Activated CD4-positive, alpha-beta T cell treated with anti-CD3 and anti-CD28 coated beads, Interleukin-2, amount 10 ng/mL, durations not matched to agents 7 days and 5 days (primary cell): ENCODE results near the gene KEL. TPM values are rescaled to one million over a fixed set of nuclear protein-coding genes. Genes with fewer than 3 reads are reported as not detected.

ENCODE experiments used
- CTCF ChIA-PET: fragments of 350-600 bp; sonication (Branson Sonifier 250); formaldehyde crosslinking; loops from one replicate; lab custom pipeline; 2021; ENCODE audit warnings: antibody characterized with exemption; lab: Charles Lee
- POLR2A ChIA-PET: fragments of 350-600 bp; sonication (Branson Sonifier 250); formaldehyde crosslinking; loops from one replicate; lab custom pipeline; 2021; ENCODE audit warnings: antibody characterized with exemption; lab: Charles Lee
- DNase-seq: peaks from one replicate; pipeline ENCODE4 v3.0.0-alpha.2; 2020
- H3K27ac Mint-ChIP-seq: one replicate; pipeline ENCODE4 v1.8.0; 2021; ENCODE audit warnings: mild to moderate bottlenecking, moderate library complexity, mixed read lengths
- H3K27me3 Mint-ChIP-seq: one replicate; pipeline ENCODE4 v1.8.0; 2021; ENCODE audit warnings: mixed read lengths
- H3K36me3 Mint-ChIP-seq: one replicate; pipeline ENCODE4 v1.8.0; 2021; ENCODE audit warnings: low read depth, mixed read lengths
- H3K4me1 Mint-ChIP-seq: one replicate; pipeline ENCODE4 v1.8.0; 2021; ENCODE audit warnings: mixed read lengths
- H3K4me3 Mint-ChIP-seq: one replicate; pipeline ENCODE4 v1.8.0; 2021; ENCODE audit warnings: mild to moderate bottlenecking, moderate library complexity, mixed read lengths
- H3K9me3 Mint-ChIP-seq: one replicate; pipeline ENCODE4 v1.8.0; 2021; ENCODE audit warnings: mixed read lengths
- total RNA-seq, 2 experiments: library from RNA; stranded (reverse); gene quantifications; one replicate each; pipeline ENCODE4 v1.2.3, GENCODE V29; 2021

The KEL gene
- total RNA-seq, 2 experiments from 2014 or later: 0.12 to 0.15 TPM

DNA sequence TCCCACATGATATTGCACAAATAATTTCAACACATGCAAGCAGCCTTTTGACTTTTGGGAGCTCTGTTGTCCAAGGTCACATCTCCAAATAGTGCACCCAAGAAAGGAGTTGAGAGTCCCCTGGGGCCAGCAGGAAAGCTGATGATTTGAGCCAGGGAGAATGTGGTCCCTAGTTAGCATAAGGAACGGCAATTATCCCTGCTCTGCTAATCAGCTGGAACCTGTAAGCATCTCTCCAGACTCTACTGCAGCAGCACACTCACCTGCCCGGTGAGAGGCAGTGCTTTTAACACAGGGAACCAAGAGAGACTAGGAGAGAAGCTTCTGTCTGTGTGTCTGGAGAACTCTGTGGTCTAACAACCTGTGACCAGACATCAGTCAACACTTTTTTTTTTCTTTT is 45.7 kb downstream of the KEL start:
- Mint-ChIP-seq H3K36me3 (no peaks in the 10 kb centered on the region), H3K4me1 (no peaks in the 10 kb centered on the region), H3K27ac (no peak overlapping the region), H3K4me3 (no peak overlapping the region), H3K27me3 (peaks cover 13% of the 10 kb centered on the region), H3K9me3 (no peaks in the 10 kb centered on the region)
- DNase-seq: no peak
- ChIA-PET POLR2A (no interaction called here), CTCF (interaction anchor here (0.7 to 1.1 kb wide), 2 partner anchors 11 to 18 kb away, joined by 3 read pairs; no protein-coding TSS in a partner anchor)

DNA sequence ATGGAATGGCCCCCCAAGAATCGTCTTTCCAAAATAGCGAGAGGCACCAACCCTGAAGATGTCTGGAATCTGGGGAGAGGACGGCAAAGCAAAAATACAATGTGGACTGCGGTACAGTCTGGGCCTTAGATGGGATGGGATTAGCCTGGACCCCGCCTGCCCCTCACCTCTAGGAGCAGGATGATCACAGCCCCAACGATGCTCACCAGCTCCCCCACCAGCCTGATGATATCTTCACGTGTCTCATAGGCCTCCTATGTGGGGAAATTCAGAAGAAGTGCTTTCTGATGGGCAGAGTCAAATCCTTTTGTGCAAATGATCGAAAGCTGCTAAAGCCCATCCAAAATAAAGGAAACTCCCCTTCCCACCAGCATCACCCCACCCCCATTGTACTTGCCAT is 46.8 kb downstream of the KEL start:
- H3K9me3 Mint-ChIP-seq: no peaks in the 10 kb centered on the region
- peaks cover 19% of the 10 kb centered on the region for H3K27me3 Mint-ChIP-seq
- DNase-seq: no peak
- H3K27ac Mint-ChIP-seq: no peak overlapping the region
- no peak overlapping the region for H3K4me3 Mint-ChIP-seq
- CTCF ChIA-PET: no interaction called here
- POLR2A ChIA-PET: no interaction called here
- no peaks in the 10 kb centered on the region for H3K36me3 Mint-ChIP-seq
- no peaks in the 10 kb centered on the region for H3K4me1 Mint-ChIP-seq

DNA sequence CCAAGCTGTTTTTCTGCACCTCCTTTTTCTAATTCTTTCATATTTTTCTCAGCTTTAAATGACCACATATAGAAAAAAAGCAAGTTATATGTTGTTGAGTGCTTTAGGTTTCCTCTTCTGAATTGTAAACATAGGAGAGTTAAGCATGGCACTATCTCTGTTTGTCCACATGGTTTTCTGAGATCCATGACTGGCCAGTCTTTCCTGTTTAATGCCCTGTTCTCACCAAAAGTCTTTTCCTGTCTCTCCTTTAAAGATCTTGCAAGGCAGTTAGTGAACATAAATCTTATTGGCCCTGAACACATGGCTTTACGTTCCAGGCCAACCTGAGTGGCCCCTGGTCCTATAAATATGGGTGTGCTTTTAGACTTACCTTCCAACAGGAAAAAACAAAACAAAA is 48.0 kb downstream of the KEL start:
- POLR2A ChIA-PET: no interaction called here
- peaks cover 20% of the 10 kb centered on the region for H3K27me3 Mint-ChIP-seq
- no peaks in the 10 kb centered on the region for H3K4me1 Mint-ChIP-seq
- no peak overlapping the region for H3K27ac Mint-ChIP-seq
- H3K4me3 Mint-ChIP-seq: no peak overlapping the region
- H3K9me3 Mint-ChIP-seq: no peaks in the 10 kb centered on the region
- H3K36me3 Mint-ChIP-seq: no peaks in the 10 kb centered on the region
- no peak for DNase-seq
- CTCF ChIA-PET: interaction anchor here (0.7 kb wide), 1 partner anchor 1925 kb away, joined by 3 read pairs; no protein-coding TSS in a partner anchor

DNA sequence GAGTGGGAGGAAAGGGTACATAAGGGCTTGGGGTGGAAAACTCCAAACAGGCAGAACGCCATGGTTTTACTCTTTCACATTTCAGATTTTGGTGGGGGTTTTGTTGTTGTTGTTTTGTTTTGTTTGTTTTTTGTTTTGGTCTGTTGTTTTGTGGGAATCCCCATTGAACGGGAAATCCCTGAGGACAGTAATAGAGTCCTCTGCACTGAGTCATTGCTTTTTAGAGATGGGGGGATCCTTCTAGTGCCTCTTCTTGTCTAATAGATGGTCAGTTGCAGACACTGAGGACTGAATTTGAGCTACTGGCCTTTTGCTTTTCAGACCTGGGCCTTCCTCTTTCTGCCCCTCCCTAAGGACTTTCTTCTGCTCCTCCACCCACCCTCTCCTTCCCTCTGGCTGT is 48.6 kb downstream of the KEL start:
- H3K27me3 Mint-ChIP-seq: peaks cover 20% of the 10 kb centered on the region
- H3K27ac Mint-ChIP-seq: no peak overlapping the region
- no peaks in the 10 kb centered on the region for H3K9me3 Mint-ChIP-seq
- no peaks in the 10 kb centered on the region for H3K4me1 Mint-ChIP-seq
- ChIA-PET POLR2A (no interaction called here), CTCF (no interaction called here)
- no peaks in the 10 kb centered on the region for H3K36me3 Mint-ChIP-seq
- DNase-seq: no peak
- no peak overlapping the region for H3K4me3 Mint-ChIP-seq

DNA sequence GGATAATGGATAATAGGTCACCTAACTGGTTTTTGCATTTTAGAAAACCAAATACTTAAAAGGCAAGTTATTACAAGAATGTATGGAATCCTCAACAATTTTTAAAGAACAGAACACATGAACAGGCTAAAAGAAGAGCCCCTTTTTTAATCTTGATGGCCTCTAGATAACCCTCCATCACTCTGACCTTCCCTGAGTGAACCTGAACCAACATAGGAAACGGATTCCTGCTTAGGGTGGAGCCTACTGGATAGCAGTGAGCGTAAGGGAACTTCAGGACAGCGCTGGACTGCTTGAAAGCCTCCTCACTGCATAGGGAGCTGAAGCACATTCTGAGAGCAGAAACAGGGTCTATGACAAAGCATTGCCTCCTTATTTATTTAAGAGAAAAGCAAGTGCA is 49.1 kb downstream of the KEL start:
- H3K27me3 Mint-ChIP-seq: peaks cover 16% of the 10 kb centered on the region
- H3K4me3 Mint-ChIP-seq: no peak overlapping the region
- ChIA-PET POLR2A (no interaction called here), CTCF (no interaction called here)
- H3K27ac Mint-ChIP-seq: no peak overlapping the region
- H3K9me3 Mint-ChIP-seq: no peaks in the 10 kb centered on the region
- no peaks in the 10 kb centered on the region for H3K36me3 Mint-ChIP-seq
- no peaks in the 10 kb centered on the region for H3K4me1 Mint-ChIP-seq
- no peak for DNase-seq

DNA sequence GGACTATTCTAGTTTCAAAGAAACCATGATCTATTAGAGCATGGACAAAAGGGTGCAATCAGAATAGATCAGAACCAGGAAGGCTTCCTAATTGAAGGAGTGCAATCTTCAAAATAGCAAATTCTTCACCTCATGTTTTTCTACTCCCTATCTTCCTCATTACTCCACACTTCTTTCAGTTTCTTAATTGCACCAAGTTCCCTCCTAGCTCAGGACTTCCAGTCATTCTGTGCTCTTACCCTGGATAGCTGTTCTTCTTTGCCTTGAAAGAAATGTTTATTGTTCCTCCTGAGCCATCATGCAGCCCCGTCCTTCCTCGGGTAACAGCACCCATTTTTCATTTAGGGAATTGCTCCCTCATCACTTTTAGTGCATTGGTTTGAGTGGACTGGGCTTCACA is 51.7 kb downstream of the KEL start:
- no peak for DNase-seq
- ChIA-PET POLR2A (no interaction called here), CTCF (no interaction called here)
- Mint-ChIP-seq H3K27ac (no peak overlapping the region), H3K9me3 (no peaks in the 10 kb centered on the region), H3K27me3 (peaks cover 12% of the 10 kb centered on the region), H3K4me1 (no peaks in the 10 kb centered on the region), H3K4me3 (no peak overlapping the region), H3K36me3 (no peaks in the 10 kb centered on the region)

DNA sequence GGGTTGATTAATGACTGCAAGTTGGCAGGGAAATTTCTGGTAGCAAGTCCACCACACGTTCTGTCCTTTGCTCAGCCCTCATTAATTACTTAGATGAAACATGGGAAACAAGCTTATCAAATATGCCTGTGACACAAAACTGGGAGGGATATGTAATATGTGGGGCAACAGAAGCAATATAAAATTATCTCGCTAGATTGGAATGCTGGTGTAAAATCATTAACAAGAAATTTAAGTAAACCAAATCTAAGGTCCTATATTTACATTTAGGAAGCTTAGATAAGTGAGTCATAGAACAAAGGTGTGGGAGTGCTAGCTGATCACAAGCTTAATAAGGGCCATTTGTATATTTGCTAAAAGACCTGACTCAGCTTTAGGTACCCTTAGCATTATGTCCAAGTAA is 52.1 kb downstream of the KEL start:
- ChIA-PET CTCF (no interaction called here), POLR2A (no interaction called here)
- no peak for DNase-seq
- H3K4me3 Mint-ChIP-seq: no peak overlapping the region
- H3K4me1 Mint-ChIP-seq: no peaks in the 10 kb centered on the region
- no peaks in the 10 kb centered on the region for H3K9me3 Mint-ChIP-seq
- no peaks in the 10 kb centered on the region for H3K36me3 Mint-ChIP-seq
- no peak overlapping the region for H3K27ac Mint-ChIP-seq
- peaks cover 12% of the 10 kb centered on the region for H3K27me3 Mint-ChIP-seq

DNA sequence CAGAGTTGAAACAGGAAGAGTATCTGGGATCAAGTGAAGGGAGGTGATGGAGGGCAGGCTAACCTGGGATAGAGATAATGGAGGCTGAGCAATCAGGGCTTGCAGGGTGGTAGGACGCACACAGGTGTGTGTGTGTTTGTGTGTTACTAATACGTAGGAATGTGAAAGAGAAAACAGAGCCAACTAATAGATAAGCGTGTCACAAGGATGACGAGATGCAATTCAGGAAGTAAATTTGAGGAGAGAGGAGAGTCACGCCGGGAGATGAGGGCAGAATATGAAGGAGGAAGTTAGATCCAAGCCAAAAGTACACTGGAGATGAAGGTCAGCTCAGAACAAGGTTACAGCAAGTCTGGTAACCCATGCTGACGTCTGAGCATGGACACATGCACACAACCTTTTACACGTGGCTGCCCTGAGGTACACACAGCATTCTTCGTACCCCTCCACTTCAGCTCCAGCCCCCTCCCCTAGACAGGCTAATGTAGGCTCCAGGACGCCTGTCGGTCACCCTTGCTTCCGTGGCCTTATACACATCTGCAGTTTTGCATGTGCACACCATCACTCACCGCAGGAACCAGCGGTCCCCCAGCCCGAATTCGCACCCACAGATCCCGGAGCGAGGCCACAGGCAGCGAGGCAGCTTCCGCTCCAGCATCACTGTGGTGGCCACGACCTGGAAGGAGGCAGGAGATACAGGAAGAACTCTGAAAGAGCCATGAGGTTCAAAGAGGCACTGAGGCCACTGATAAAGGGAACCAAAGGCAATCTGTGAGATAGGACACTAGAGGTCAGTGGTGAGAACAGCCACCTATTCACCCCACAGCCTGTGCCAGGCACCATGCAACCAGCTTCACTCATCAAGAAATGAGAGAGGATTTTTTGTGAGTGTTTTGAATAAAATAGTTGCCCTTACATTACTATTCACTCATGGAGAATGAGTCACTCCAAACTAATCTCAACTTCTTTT is 53.0 kb downstream of the KEL start:
- POLR2A ChIA-PET: no interaction called here
- CTCF ChIA-PET: no interaction called here
- Mint-ChIP-seq H3K4me3 (no peak overlapping the region), H3K4me1 (no peaks in the 10 kb centered on the region), H3K9me3 (no peaks in the 10 kb centered on the region), H3K27ac (no peak overlapping the region), H3K36me3 (no peaks in the 10 kb centered on the region), H3K27me3 (peaks cover 12% of the 10 kb centered on the region)
- DNase-seq: no peak

DNA sequence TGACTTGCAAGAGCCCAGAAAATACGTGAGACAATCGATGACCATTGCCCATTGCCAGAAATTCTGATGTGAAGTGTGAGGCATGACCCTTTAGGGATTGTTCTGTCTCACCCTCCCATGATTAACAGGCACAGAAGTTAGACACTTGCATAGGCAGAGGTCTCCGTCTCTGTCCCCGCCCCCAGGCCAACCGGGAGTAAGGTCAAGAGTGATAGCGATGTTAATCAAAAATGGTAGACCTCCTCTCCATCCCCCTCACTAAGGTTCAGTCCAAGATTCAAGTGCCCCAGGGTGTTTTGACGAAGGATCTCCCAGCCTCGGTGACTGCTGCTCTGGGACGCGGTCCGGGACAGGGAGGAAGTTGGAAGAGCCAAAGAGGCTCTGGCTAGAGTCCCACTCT is 53.9 kb downstream of the KEL start:
- H3K9me3 Mint-ChIP-seq: no peaks in the 10 kb centered on the region
- DNase-seq: no peak
- peaks cover 10% of the 10 kb centered on the region for H3K27me3 Mint-ChIP-seq
- ChIA-PET POLR2A (no interaction called here), CTCF (no interaction called here)
- no peak overlapping the region for H3K27ac Mint-ChIP-seq
- H3K4me1 Mint-ChIP-seq: no peaks in the 10 kb centered on the region
- H3K4me3 Mint-ChIP-seq: no peak overlapping the region
- no peaks in the 10 kb centered on the region for H3K36me3 Mint-ChIP-seq

DNA sequence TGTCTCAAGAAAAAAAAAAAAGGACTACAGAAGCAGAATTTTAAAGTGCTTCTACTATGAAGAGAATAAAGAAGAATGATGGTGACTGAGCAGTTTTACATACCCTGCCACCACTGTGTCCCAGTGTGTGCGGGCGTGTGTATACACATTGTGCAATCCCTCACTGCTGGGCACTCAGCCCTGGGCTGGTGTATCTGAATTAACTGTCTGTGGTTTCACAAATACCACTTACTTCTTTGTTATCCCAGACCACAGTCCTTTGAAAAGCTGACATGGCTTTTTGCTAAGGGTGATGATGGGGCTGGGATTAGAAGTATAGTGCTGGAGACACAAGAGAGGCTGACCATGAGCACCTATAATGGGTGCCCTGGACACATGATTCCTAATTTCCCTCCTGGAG is 55.5 kb downstream of the KEL start:
- CTCF ChIA-PET: no interaction called here
- Mint-ChIP-seq H3K9me3 (no peaks in the 10 kb centered on the region), H3K36me3 (no peaks in the 10 kb centered on the region), H3K4me1 (no peaks in the 10 kb centered on the region), H3K27me3 (peaks cover 16% of the 10 kb centered on the region), H3K4me3 (no peak overlapping the region), H3K27ac (no peak overlapping the region)
- no peak for DNase-seq
- POLR2A ChIA-PET: no interaction called here

DNA sequence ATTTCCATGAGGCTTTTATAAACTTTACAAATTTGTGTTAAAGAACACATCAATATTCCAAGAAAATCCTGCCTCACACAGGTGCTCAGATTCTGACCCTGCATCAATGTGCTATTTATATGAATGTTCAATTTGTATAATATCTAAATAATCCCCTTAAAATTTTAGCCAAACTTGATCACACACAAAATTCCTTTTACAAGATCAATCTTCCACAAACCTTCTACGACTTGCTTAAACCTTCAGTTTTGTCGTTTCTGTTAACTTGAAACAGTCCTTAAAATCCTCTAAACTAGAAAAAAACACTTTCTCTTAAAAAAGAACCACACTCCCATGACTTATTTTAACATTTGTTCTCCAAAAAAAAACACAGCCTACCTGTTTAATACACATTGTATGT is 56.4 kb downstream of the KEL start:
- no peak overlapping the region for H3K4me3 Mint-ChIP-seq
- H3K27ac Mint-ChIP-seq: no peak overlapping the region
- ChIA-PET POLR2A (no interaction called here), CTCF (no interaction called here)
- no peaks in the 10 kb centered on the region for H3K4me1 Mint-ChIP-seq
- no peak for DNase-seq
- H3K27me3 Mint-ChIP-seq: peaks cover 11% of the 10 kb centered on the region
- H3K9me3 Mint-ChIP-seq: no peaks in the 10 kb centered on the region
- no peaks in the 10 kb centered on the region for H3K36me3 Mint-ChIP-seq

DNA sequence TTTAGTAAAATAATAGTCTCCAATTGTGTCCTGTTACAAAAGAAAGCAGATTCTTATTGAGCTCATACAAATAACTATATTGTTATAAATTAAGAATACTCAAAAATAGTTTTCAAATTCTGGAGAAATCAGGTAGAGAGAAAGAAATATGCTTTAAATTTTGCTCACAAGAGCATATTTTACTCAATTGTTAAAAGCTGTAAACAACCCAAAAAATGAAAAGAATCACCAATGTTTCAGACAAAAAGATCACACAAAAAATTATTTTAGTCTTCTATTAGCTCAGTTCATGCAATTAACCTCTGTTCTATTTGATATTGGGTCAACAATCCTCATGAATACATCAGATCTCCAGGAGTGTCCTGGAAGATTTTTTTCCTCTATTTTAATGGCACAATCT is 58.0 kb downstream of the KEL start:
- H3K9me3 Mint-ChIP-seq: no peaks in the 10 kb centered on the region
- no peak overlapping the region for H3K27ac Mint-ChIP-seq
- H3K4me1 Mint-ChIP-seq: no peaks in the 10 kb centered on the region
- no peak for DNase-seq
- CTCF ChIA-PET: no interaction called here
- peaks cover 7% of the 10 kb centered on the region for H3K27me3 Mint-ChIP-seq
- no peak overlapping the region for H3K4me3 Mint-ChIP-seq
- H3K36me3 Mint-ChIP-seq: no peaks in the 10 kb centered on the region
- POLR2A ChIA-PET: no interaction called here

DNA sequence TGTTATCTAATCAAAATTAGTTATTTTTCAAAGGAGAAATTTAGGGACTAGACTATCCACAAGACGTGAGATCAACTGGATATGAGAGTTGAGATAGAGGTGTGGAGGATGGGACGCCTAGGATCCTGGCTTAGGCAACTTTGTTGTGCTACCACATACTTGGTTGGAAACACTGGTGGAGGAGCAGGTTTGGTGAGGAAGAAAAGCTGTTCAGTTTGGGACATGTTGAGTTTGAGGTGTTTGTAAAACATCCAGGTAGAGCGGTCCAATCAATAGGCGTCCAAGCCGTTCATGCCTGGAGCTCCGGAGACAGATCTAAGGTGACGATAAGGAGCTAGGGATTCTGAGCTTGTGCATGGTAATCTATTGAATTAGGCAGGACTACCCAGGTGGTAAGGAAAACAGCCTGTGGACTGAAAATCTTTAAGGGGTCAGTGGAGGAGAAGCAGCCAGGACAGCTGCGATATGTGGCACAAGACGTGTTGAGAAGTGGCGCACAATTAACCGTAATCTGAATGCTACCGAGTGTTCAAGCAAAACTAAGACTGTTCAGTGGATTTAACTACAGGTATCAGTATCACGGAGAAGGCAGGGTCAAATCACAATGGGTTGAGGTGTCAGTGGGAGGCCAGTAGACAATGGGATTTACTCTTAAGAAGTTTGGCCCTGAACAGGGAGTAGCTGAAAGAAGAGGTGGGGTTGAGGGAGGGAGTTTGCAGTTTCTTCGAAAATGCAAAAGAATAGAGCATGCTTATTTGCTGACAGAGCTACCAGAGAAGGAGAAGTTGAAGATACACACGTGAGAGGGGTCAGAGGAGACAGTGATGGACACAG is 60.5 kb downstream of the KEL start:
- H3K27ac Mint-ChIP-seq: no peak overlapping the region
- CTCF ChIA-PET: interaction anchor here (2.0 kb wide), 1 partner anchor 21 kb away, joined by 5 read pairs; no protein-coding TSS in a partner anchor
- peaks cover 7% of the 10 kb centered on the region for H3K27me3 Mint-ChIP-seq
- POLR2A ChIA-PET: no interaction called here
- no peaks in the 10 kb centered on the region for H3K9me3 Mint-ChIP-seq
- no peak for DNase-seq
- no peaks in the 10 kb centered on the region for H3K4me1 Mint-ChIP-seq
- no peak overlapping the region for H3K4me3 Mint-ChIP-seq
- H3K36me3 Mint-ChIP-seq: no peaks in the 10 kb centered on the region
